GM21367 (cell line): ENCODE data around the gene ZSWIM6.

ENCODE experiments used
- ATAC-seq: cut with Tn5 transposase; IDR thresholded peaks from one replicate; pipeline ENCODE4 v1.9.1; 2021; ENCODE audit not compliant: unreplicated experiment

Gene ZSWIM6

GRCh38 chr5:61438298-61438970, 106.4 kb downstream of the ZSWIM6 start:
- ATAC-seq = no peak

GRCh38 chr5:61440086-61440485, 108.0 kb downstream of the ZSWIM6 start:
- ATAC-seq = no peak

GRCh38 chr5:61440596-61440995, 108.5 kb downstream of the ZSWIM6 start:
- no peak for ATAC-seq

- ATAC-seq = no peak
These were observed 109.7 kb downstream of the ZSWIM6 start for GRCh38 chr5:61441742-61442141.

GRCh38 chr5:61447780-61448495, 115.9 kb downstream of the ZSWIM6 start:
- ATAC-seq = no peak

- ATAC-seq = no peak
These were observed 117.9 kb downstream of the ZSWIM6 start for GRCh38 chr5:61449804-61450492.

GRCh38 chr5:61450493-61451279, 118.6 kb downstream of the ZSWIM6 start:
- ATAC-seq = no peak

GRCh38 chr5:61455179-61456006, 123.3 kb downstream of the ZSWIM6 start:
- no peak for ATAC-seq

GRCh38 chr5:61460471-61460870, 128.4 kb downstream of the ZSWIM6 start:
- ATAC-seq = no peak

GRCh38 chr5:61461417-61461816, 129.4 kb downstream of the ZSWIM6 start:
- ATAC-seq = no peak

GRCh38 chr5:61461926-61462325, 129.9 kb downstream of the ZSWIM6 start:
- no peak for ATAC-seq

GRCh38 chr5:61463596-61463995, 131.5 kb downstream of the ZSWIM6 start:
- ATAC-seq = no peak

- ATAC-seq = no peak
These were observed 132.5 kb downstream of the ZSWIM6 start for GRCh38 chr5:61464512-61464911.

GRCh38 chr5:61465066-61465465, 133.0 kb downstream of the ZSWIM6 start:
- ATAC-seq = no peak

GRCh38 chr5:61465496-61465895, 133.4 kb downstream of the ZSWIM6 start:
- no peak for ATAC-seq

- ATAC-seq = no peak
These were observed 134.0 kb downstream of the ZSWIM6 start for GRCh38 chr5:61466017-61466416.

- no peak for ATAC-seq
These were observed 135.9 kb downstream of the ZSWIM6 start for GRCh38 chr5:61467766-61468482.

- no peak for ATAC-seq
These were observed 136.4 kb downstream of the ZSWIM6 start for GRCh38 chr5:61468483-61468865.

GRCh38 chr5:61471352-61471751, 139.3 kb downstream of the ZSWIM6 start:
- no peak for ATAC-seq
